ENCODE measurements around the gene PARP3.

GRCh38 chr3:51945926-51946705, 4.0 kb downstream of the PARP3 start:
- no peak for TF ChIP-seq POLR2A (IDR thresholded peaks at IDR 0.05)
- TF ChIP-seq, protein P1, sequence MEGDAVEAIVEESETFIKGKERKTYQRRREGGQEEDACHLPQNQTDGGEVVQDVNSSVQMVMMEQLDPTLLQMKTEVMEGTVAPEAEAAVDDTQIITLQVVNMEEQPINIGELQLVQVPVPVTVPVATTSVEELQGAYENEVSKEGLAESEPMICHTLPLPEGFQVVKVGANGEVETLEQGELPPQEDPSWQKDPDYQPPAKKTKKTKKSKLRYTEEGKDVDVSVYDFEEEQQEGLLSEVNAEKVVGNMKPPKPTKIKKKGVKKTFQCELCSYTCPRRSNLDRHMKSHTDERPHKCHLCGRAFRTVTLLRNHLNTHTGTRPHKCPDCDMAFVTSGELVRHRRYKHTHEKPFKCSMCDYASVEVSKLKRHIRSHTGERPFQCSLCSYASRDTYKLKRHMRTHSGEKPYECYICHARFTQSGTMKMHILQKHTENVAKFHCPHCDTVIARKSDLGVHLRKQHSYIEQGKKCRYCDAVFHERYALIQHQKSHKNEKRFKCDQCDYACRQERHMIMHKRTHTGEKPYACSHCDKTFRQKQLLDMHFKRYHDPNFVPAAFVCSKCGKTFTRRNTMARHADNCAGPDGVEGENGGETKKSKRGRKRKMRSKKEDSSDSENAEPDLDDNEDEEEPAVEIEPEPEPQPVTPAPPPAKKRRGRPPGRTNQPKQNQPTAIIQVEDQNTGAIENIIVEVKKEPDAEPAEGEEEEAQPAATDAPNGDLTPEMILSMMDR (IDR thresholded peaks at IDR 0.05): no peak

Measured in prostate gland (tissue), 2 donors.